Chondrocyte (in vitro differentiated cells): Measurements from ENCODE around the gene CENATAC. TPM values are rescaled to one million over a fixed set of nuclear protein-coding genes. Genes with fewer than 3 reads are reported as not detected.

Source experiments
- DNase-seq: peaks from one replicate; pipeline ENCODE4 v3.0.0; 2021; ENCODE audit warnings: mixed read lengths, low spot score
- H3K27ac Mint-ChIP-seq: one replicate; pipeline ENCODE4 v1.8.0; 2021; ENCODE audit warnings: mild to moderate bottlenecking, moderate library complexity, mixed read lengths; ENCODE audit not compliant: unreplicated experiment
- H3K27me3 Mint-ChIP-seq: 2 replicates; pipeline ENCODE4 v1.8.0; 2021; ENCODE audit warnings: low read depth, mixed read lengths
- H3K36me3 Mint-ChIP-seq: 2 replicates; pipeline ENCODE4 v1.8.0; 2021; ENCODE audit warnings: low read depth, mixed read lengths
- H3K4me1 Mint-ChIP-seq: 2 replicates; pipeline ENCODE4 v1.8.0; 2021; ENCODE audit warnings: low read depth, mild to moderate bottlenecking, mixed read lengths
- H3K4me3 Mint-ChIP-seq: one replicate; pipeline ENCODE4 v1.8.0; 2021; ENCODE audit warnings: mild to moderate bottlenecking, moderate library complexity, mixed read lengths; ENCODE audit not compliant: unreplicated experiment
- H3K9me3 Mint-ChIP-seq: 2 replicates; pipeline ENCODE4 v1.8.0; 2021; ENCODE audit warnings: low read depth, mixed read lengths
- total RNA-seq: library from RNA; stranded (reverse); gene quantifications from 3 replicates; pipeline ENCODE4 v1.2.1, GENCODE V29; 2021
- TF ChIP-seq, protein P1 (sequence below): fragments of 200-600 bp; sonication (generic); IDR thresholded peaks from 2 replicates; pipeline ENCODE4 v1.5.0; 2021; ENCODE audit warnings: antibody characterized with exemption, mild to moderate bottlenecking, moderate library complexity

CENATAC gene
- total RNA-seq, 1 donor from 2014 or later, result 16.6 TPM

DNA sequence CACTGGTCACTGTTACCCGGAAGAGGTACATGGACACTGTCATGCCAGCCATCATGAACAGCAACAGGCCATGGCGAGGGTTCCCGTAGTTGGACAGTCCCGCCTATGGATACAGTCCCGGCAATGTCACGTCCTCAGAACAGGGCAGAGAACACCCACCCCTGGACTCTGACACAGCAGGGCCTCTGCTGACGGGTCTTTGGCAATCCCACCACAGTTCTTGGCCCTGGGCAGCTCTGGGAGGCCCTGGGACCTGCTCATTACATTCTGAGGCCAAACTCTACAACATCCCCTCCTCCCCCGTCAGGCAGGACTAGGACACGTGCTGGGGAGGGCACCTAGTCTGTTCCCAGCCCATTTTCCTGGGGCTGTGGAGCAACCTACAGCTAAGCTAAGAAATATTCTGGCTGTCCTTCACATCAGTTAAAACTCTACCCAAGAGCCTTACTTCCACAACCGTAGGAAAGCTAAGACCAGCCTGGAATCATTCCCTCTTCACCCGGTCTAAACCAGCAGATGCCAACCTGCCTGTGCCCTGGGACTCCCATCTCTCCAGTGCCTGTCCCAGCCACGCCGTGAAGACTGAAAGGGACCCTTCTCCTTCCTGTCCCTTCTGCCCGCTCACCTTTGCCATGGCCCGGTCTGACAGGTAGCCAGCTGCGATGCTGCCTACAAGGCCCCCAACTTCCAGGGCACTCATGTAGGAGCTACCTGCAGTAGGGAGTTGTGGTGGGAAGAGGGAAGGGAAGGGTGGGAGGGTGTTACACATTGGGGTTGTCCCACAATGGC, 28.2 kb downstream of the CENATAC start:
- Mint-ChIP-seq H3K36me3 (peaks cover 11% of the 10 kb centered on the region), H3K27ac (no peak overlapping the region), H3K4me1 (peaks cover 24% of the 10 kb centered on the region), H3K9me3 (no peaks in the 10 kb centered on the region), H3K4me3 (no peak overlapping the region), H3K27me3 (no peaks in the 10 kb centered on the region)
- peak; percentile 72 for DNase-seq
- TF ChIP-seq, protein P1, sequence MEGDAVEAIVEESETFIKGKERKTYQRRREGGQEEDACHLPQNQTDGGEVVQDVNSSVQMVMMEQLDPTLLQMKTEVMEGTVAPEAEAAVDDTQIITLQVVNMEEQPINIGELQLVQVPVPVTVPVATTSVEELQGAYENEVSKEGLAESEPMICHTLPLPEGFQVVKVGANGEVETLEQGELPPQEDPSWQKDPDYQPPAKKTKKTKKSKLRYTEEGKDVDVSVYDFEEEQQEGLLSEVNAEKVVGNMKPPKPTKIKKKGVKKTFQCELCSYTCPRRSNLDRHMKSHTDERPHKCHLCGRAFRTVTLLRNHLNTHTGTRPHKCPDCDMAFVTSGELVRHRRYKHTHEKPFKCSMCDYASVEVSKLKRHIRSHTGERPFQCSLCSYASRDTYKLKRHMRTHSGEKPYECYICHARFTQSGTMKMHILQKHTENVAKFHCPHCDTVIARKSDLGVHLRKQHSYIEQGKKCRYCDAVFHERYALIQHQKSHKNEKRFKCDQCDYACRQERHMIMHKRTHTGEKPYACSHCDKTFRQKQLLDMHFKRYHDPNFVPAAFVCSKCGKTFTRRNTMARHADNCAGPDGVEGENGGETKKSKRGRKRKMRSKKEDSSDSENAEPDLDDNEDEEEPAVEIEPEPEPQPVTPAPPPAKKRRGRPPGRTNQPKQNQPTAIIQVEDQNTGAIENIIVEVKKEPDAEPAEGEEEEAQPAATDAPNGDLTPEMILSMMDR, result no peak

DNA sequence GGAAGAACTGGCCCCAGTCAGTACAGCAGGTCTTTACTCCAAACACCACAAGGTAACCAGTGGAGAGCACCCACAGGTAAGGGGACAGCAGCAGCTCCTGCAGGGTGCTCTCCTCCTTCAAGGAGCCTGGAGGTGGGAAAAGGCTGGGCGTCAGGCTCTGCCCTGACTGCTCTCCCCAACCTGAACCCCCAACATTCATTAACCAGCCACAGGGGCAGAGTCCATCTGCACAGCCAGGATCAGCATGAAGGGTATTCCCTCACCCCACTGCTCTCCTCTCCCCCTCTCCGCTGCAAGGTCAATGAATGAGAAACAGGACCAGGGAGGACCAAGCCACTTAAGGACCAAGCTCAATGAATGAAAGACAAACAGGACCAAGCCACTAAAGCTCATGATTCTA, 29.0 kb downstream of the CENATAC start:
- no peak overlapping the region for H3K27ac Mint-ChIP-seq
- TF ChIP-seq, protein P1, result no peak
- peak; percentile 32 for DNase-seq
- H3K27me3 Mint-ChIP-seq, result no peaks in the 10 kb centered on the region
- peaks cover 11% of the 10 kb centered on the region for H3K36me3 Mint-ChIP-seq
- H3K4me3 Mint-ChIP-seq, result no peak overlapping the region
- H3K4me1 Mint-ChIP-seq, result peaks cover 20% of the 10 kb centered on the region
- no peaks in the 10 kb centered on the region for H3K9me3 Mint-ChIP-seq

DNA sequence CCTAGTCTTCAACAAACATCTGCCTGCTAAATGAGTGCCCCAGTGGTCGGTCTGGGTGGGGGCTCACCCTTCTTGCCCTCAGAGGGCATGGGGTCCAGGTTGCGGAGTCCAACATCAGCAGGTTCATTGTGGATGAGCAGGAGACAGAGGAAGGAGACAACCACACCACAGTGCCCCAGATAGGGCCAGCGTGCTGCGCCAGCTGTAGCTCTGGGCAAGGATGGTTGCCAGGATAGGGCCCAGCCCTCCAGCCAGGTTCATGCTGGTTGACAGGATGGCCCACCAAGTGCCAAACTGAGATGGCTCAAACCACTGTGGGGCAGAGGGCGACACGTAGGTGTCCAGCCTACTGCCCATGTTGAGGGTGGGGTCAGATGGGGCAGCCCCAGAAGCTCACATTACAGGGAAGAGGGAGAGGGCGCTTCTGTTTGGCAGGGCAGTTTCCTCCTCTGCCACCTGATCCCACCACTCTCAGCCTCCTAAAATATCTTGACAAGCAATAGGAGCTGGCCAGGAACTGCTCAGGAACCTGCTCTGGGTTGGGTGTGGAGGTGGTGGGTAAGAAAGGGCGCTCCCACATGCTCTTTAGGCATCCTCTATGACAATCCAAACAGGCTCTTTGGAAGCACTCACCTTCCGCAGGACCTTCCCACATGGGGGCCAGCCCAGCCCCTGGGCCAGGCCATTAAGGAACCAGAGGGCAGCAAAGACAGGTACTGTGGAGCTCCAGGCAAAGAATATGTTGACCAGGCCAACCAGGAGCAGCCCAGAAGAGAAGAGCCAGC, 29.8 kb downstream of the CENATAC start:
- no peak overlapping the region for H3K4me3 Mint-ChIP-seq
- H3K27ac Mint-ChIP-seq, result peak overlapping the region; percentile 49

DNA sequence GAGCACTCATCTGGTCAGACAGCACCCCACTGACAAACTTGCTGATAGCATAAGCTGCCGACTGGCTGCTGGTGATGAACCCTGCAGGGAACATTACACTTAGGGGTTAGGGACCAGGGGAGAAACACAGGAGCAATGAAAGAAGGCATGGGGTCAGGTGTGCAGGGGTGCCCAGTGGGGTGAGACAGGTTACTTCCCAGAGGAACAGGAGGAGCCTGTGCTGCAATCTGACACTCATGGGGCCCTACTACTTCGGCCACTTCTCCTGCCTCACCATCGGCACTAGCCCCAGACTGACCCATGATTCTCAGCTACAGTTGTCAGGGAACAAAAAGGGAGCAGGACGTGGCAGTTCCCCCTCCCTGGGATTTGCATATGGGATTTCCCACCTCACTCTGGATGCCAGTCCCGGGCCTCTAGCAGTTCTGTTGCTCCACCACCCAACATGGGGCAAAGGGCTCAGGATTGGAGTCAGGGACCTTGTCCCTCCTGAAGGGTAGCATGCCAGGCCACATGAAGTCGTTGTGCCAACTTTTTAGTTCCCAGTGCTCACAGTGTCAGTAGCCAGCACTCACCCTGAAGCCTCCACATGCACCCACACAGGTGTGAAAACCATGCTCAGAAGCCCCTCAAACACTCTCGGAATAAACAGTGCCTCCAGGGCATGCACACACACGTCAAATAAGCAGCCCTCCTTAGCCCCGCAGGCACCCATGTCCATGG, 30.6 kb downstream of the CENATAC start:
- H3K27ac Mint-ChIP-seq, result peak overlapping the region; percentile 49

More for the DNA sequence above, 29.8 kb downstream of the CENATAC start:
- no peaks in the 10 kb centered on the region for H3K9me3 Mint-ChIP-seq
- H3K27me3 Mint-ChIP-seq, result no peaks in the 10 kb centered on the region
- TF ChIP-seq, protein P1, result no peak
- H3K36me3 Mint-ChIP-seq, result peaks cover 9% of the 10 kb centered on the region
- DNase-seq, result peak; percentile 52
- H3K4me1 Mint-ChIP-seq, result peaks cover 20% of the 10 kb centered on the region

More for the DNA sequence above, 30.6 kb downstream of the CENATAC start:
- H3K36me3 Mint-ChIP-seq, result peaks cover 8% of the 10 kb centered on the region
- DNase-seq, result peak; percentile 39
- no peaks in the 10 kb centered on the region for H3K27me3 Mint-ChIP-seq
- H3K9me3 Mint-ChIP-seq, result no peaks in the 10 kb centered on the region
- peaks cover 15% of the 10 kb centered on the region for H3K4me1 Mint-ChIP-seq
- TF ChIP-seq, protein P1, result no peak
- H3K4me3 Mint-ChIP-seq, result peak overlapping the region; percentile 76
